HG03342 (cell line): ENCODE data around the gene WHRN.
A peak's percentile ranks its signal among the peaks of the same experiment; 100 is the strongest.

Source experiments
- ATAC-seq: cut with Tn5 transposase; IDR thresholded peaks from one replicate; pipeline ENCODE4 v1.9.1; 2021; ENCODE audit warnings: mild to moderate bottlenecking, moderate library complexity; ENCODE audit not compliant: unreplicated experiment

Gene WHRN

GRCh38 chr9:114386361-114386885 is 118.8 kb downstream of the WHRN start:
- no peak for ATAC-seq

- ATAC-seq, result peak; percentile 82
Measured at GRCh38 chr9:114385397-114386181, 119.7 kb downstream of the WHRN start.

- ATAC-seq, result no peak
Measured at GRCh38 chr9:114384836-114385396, 120.4 kb downstream of the WHRN start.

GRCh38 chr9:114384341-114384740 is 120.9 kb downstream of the WHRN start:
- no peak for ATAC-seq

- ATAC-seq, result no peak
Measured at GRCh38 chr9:114383521-114384231, 121.6 kb downstream of the WHRN start.

GRCh38 chr9:114382699-114383520 is 122.4 kb downstream of the WHRN start:
- ATAC-seq, result no peak

GRCh38 chr9:114378883-114379282 is 126.4 kb downstream of the WHRN start:
- ATAC-seq, result no peak

GRCh38 chr9:114378016-114378415 is 127.3 kb downstream of the WHRN start:
- ATAC-seq, result no peak

- no peak for ATAC-seq
Measured at GRCh38 chr9:114376586-114377445, 128.5 kb downstream of the WHRN start.

GRCh38 chr9:114375386-114376175 is 129.7 kb downstream of the WHRN start:
- ATAC-seq, result no peak

- no peak for ATAC-seq
Measured at GRCh38 chr9:114374936-114375335, 130.3 kb downstream of the WHRN start.

GRCh38 chr9:114373960-114374730 is 131.1 kb downstream of the WHRN start:
- ATAC-seq, result no peak

GRCh38 chr9:114372921-114373448 is 132.3 kb downstream of the WHRN start:
- peak; percentile 95 for ATAC-seq

GRCh38 chr9:114371973-114372917 is 133.0 kb downstream of the WHRN start:
- no peak for ATAC-seq

- no peak for ATAC-seq
Measured at GRCh38 chr9:114371343-114371944, 133.8 kb downstream of the WHRN start.

GRCh38 chr9:114370968-114371320 is 134.3 kb downstream of the WHRN start:
- no peak for ATAC-seq
